8988T (cell line): ENCODE results near the gene JAK1.
"Not testable (repeated sequence)": the region's sequence is repeated elsewhere in the genome, so short reads cannot be mapped to it uniquely, and the experiment has no call there.

Experiments
- DNase-seq: peaks from one replicate; pipeline ENCODE4 v3.0.0; 2011

JAK1 gene

GRCh38 chr1:64966158-64966971, at the start of gene JAK1:
JAK1 (minus strand) TSS chr1:64966549; CDS start chr1:64886264, 80,285 bp downstream.
- peak; percentile 68 for DNase-seq

DNA sequence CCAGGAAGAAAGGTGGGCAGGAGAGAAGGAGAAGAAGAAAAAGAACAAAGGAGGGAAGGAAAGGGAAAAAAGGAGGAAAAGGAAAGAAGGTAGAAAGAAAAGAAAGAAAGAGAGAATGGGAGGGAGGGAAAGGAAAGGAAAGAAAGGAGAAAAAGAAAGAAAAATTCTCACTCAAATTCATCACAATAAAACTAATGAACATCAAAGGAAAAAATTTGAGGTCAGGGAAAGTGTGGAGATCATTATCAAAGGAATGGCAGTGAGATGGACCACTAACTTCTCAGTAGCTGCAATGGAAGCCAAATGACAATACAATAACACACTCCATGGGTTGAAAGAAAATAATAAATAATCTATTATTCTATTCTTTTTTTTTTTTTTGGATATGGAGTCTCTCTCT, 48.0 kb upstream of the JAK1 start:
- DNase-seq: no peak

GRCh38 chr1:65011983-65012382, 45.6 kb upstream of the JAK1 start:
- no peak for DNase-seq

- DNase-seq: no peak
Measured at GRCh38 chr1:65009724-65010420, 43.5 kb upstream of the JAK1 start.

DNA sequence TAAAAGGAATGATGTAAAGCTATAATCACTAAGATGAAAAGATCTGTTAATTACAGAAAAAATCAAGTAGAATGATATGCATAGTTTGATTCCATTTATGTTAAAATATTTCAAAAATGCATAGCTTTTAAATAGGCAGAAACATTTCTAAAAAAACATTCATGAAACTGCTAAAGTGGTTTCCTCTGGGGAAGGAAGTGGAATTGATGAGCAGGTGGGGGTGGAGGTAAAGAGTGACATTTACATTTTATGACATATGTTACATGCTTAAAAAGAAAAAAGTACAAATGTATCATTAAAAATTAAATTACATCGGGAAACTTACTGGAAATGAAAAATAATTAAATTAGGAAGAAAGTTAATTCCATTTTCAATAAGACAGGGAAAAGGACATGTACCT, 42.8 kb upstream of the JAK1 start:
- DNase-seq: no peak

GRCh38 chr1:65006806-65007205, 40.5 kb upstream of the JAK1 start:
- no peak for DNase-seq

DNA sequence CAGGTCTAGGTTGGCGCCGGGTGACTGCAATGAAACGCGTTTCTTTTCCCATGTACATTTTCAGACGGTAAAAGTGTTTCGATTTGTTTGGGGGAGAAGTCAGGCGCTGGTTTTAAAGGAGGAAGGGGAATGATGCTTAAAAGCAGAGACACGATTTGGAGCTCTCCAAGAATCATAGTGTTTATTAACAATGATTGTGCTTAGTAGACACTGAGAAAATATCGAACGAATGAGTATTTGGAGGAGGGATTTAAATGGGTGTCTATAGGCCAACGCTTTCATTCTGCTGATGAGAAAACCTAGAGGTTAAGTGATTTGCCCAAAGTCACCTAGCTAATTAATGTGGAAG, 36.9 kb upstream of the JAK1 start:
- DNase-seq: no peak

DNA sequence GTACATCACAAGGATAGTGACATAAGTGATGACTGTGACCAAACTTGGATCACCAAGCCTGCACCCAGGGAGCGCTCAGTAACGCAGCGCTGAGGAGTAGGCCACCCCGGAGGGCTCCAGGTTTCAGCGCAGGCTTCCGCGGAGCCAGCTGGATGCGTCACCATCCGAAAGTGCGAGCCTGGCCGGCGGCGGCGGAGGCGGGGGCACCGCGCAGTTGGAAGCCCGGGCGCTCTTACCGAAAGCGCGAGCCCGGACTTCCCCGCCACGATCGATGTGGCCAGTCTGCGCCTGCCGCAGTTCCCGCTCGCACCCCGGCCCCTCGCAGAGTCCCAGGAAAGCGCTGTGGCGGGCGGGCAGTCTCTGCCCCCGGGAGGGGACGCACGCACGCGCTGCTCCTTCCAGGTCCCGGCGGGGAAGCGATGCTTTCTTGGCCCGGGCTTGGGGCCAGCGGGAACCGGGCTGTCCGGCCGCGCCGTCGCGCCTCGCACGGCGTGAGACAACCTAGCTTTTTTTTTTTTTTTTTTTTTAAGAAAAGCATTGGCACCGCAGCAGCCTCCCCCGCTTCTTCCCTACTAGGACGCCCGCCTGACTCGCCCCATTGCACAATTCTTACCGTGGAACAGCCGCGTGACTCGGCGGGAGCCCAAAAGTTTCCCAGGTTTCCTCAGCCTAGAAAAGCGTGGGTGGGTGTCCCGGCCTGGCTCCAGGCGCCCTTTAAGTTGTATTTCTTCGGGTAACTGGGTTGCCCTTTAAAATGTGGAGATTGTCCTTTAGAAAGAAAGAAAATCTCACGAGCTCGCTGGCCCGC, 36.4 kb upstream of the JAK1 start:
- DNase-seq: peak; percentile 49

DNA sequence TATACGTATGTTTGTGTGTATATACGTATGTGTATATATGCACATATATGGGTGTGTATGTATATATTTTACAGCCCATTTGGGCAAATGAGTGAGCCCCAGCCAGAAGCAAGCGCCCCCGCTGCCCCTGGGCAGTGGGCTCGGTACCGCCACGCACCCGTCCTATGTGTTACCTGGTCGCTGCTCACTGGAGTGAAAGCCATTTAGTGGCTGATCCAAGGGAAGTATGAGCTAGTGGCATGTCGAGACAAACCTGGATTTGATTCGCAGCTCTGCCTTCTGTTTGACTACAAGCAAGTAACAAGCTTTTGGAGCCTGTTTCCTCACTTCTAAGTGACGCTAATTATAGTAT, 35.8 kb upstream of the JAK1 start:
- DNase-seq: no peak

DNA sequence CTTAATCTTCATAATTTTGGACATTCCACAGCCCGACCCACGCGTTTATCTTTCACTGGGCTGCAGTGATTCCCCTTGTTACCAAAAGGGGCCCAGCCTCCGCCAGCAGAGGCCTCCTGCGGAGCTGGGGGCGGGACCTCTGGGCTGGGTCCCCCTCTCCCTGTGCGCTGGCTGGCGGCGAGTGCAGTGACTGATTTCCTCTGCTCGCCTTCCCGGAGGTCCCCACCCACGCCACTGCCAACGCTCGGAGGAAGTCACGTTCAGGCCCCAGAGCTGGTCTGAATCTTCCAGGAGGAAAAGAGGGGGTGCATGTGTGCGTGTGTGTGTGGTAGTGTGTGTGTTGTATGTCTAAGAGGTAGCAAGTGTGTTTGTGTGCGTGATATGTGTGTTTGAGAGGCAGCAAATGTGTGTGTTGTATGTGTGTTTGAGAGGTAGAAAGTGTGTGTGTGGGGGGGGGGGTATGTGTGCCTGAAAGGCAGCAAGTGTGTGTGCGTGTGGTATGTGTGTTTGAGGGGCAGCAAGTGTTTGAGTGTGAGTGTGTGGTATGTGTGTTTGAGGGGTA, 35.0 kb upstream of the JAK1 start:
- no peak for DNase-seq

- DNase-seq: not testable (repeated sequence)
Measured at GRCh38 chr1:64998425-64998948, 32.1 kb upstream of the JAK1 start.

DNA sequence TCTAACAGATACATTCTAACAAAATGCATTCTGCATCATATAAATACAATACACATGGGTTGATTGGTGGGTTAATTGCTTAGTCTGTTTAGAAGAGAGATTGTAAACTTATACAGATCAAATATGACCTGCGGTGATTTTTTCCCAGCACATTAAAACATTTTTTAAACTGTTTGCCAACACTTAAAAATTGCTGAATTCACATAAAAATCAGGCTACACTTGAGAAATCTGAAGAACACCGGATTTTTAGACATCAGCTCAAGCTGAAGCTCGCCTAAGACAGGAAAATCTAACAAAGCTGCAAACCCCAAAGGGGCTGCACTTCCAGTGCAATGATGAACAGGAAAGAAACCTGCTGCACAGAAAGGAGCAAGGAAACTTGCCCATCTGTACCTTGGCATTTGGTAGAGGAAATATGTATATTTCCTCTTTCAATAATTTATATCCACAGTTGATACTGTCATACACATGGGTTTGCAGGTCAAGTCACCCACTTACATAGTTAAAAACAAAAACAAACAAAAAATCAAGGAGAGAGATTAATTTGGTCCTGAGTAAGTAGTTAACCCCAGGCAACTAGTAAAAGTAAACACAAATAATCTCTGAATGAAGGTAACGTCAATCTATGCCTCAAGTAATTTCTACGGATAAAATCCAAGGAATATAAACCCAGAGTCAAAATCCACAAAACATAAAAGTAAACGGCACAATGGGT, 30.4 kb upstream of the JAK1 start:
- no peak for DNase-seq

DNA sequence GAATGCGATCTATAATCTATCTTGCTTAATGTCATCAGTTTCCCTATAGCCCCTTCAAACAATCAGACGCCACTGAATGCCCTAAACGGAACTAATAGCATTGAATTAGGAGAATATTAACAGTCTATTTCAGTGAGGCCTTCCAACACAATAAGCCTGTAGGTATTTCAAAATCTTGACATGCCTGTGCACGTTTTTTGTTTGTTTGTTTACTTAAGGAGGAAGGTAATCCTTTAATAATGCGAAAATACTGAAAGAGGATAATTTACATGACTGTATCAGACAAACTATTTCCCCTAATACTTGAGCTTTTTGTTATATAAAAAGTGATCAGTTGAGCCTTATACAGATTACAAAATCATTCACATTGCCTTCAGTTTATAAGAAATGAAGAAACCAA, 29.0 kb upstream of the JAK1 start:
- no peak for DNase-seq

DNA sequence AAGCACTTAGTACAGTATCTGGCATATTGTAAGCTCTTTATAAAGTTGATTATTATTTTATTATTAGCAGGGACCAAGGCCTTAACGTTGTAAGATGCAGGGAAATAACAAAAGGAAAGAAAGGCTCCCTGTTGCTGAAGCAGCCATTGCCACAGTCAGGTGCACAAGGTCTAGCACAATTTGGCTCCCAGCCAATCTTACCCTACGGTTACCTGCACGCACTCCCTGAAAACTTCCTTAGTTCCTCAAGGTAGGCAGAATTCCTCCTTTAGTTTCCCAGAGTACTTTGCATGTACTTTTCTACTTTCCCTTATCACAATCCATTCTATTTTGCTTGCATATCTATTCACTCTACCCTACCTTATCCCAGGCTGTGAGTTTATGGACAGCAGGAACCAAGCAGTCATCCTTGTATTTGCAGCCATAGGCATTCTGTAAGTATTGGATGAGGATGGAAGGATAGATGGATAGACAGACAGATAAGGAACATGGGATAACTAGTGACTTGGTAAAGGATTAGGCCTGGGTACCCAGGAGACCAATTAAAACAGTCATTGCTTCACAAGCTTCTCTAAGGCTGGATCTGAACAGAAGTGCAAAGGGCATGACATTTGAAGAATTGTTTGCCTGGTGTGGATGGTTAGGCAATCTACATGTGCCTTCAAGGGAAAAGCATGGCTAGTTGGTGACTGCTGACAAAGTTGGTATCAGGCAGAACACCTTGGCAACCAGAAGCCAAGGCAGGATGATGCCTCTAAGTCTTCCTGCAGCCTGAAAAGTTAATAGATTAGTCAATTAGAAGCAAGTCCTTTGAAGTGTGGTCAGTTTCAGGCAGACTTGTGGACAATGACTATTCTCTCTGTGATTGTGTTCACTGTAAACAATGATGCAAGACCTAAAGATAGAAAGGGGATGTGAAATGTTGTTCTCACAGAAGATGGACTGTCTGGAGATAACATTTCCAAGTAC, 20.8 kb upstream of the JAK1 start:
- DNase-seq: no peak

DNA sequence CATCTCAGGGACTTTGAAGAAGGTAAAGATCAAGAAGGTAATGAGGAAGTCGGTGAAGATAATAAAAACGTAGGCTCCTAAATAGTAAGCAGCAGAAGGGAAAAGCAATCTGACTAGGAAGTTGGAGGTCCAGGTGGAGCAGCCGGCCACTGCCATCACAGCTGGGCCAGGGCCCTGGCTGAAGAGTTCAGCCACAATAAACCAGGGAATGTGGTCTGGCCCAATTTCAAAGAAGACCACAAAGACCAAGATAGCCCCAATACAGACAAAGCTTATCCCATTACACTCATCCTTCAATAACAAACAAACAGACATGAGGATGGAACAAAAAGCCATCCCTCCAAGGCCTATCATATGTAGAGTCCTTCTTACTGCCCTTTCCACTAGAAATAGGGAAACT, 18.4 kb upstream of the JAK1 start:
- no peak for DNase-seq

- DNase-seq: no peak
Measured at GRCh38 chr1:64984106-64984505, 17.8 kb upstream of the JAK1 start.

- no peak for DNase-seq
Measured at GRCh38 chr1:64983110-64983509, 16.8 kb upstream of the JAK1 start.

GRCh38 chr1:64981601-64982533, 15.5 kb upstream of the JAK1 start:
- DNase-seq: no peak

DNA sequence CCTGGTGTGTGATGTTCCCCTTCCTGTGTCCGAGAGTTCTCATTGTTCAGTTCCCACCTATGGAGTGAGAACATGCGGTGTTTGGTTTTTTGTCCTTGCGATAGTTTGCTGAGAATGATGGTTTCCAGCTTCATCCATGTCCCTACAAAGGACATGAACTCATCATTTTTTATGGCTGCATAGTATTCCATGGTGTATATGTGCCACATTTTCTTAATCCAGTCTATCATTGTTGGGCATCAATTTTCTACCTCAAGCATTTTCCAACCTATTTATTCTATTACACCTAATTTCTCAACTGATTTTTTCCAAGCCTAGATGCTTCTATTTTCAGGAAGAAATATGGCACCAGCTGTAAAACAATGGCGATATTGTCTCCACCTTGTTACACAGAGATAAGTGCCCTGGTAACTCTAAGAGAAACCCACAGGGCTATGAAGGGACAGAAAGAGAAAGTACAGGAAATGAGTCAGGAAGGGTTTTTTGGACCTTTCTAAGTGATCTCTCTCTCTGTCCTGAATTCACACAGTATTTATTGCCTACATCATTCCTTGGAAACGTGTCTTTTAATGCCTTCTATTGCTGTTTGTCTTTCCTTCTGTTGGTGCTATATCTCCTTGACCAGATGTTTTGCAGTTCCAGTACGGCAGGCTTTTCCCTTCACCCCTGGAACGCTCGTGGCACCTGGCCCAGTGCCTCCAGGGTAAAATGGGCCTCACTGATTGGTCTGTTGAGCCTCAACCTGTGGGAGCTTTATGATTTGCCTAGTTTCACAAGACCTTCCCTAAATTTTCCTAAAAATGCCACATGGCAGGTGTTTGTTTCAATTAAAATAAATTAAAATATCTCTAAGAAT, 14.6 kb upstream of the JAK1 start:
- no peak for DNase-seq
